Measurements from ENCODE around the gene DEGS2. TPM values are rescaled to one million over a fixed set of nuclear protein-coding genes. Genes with fewer than 3 reads are reported as not detected.
A peak's percentile ranks its signal among the peaks of the same experiment; 100 is the strongest.

Gene DEGS2
- total RNA-seq, 6 donors from 2014 or later = 2.0 to 19.9 (median 5.4) TPM

GRCh38 chr14:100172811-100173210, 13.4 kb upstream of the DEGS2 start:
- Histone ChIP-seq H3K4me3 (no peak overlapping the region), H3K36me3 (no peaks in the 10 kb centered on the region), H3K9me3 (no peaks in the 10 kb centered on the region), H3K27ac (no peak overlapping the region), H3K4me1 (no peaks in the 10 kb centered on the region), H3K27me3 (no peaks in the 10 kb centered on the region)
- ATAC-seq (ENCODE audit: low FRiP score in 2 of 2) (no peak), DNase-seq (no peak)
- WGBS, 2 donors = 87 to 91% methylated on average over 5 of the region's 5 CpGs
- no peak for TF ChIP-seq POLR2A (IDR thresholded peaks at IDR 0.05)
- no peak for TF ChIP-seq CTCF (IDR thresholded peaks at IDR 0.05)
- TF ChIP-seq POLR2AphosphoS5 (IDR thresholded peaks at IDR 0.05) = no peak
- TF ChIP-seq EP300 (IDR thresholded peaks at IDR 0.05) = no peak

GRCh38 chr14:100170880-100171279, 11.4 kb upstream of the DEGS2 start:
- no peak for TF ChIP-seq POLR2AphosphoS5 (IDR thresholded peaks at IDR 0.05)
- no peak for TF ChIP-seq POLR2A (IDR thresholded peaks at IDR 0.05)
- TF ChIP-seq EP300 (IDR thresholded peaks at IDR 0.05) = no peak
- TF ChIP-seq CTCF (IDR thresholded peaks at IDR 0.05) = no peak
- H3K27me3 ChIP-seq = no peaks in the 10 kb centered on the region
- H3K36me3 ChIP-seq = no peaks in the 10 kb centered on the region
- ATAC-seq (ENCODE audit: low FRiP score in 2 of 2) (no peak), DNase-seq (no peak)
- H3K4me3 ChIP-seq = no peak overlapping the region
- 97 to 98% methylated on average over 2 of the region's 2 CpGs for WGBS, 2 donors
- no peak overlapping the region for H3K27ac ChIP-seq
- H3K4me1 ChIP-seq = peaks cover 7 to 11% (median 10%) of the 10 kb centered on the region in 4 donors
- no peaks in the 10 kb centered on the region for H3K9me3 ChIP-seq

- TF ChIP-seq CTCF (IDR thresholded peaks at IDR 0.05) (no peak), EP300 (IDR thresholded peaks at IDR 0.05) (no peak), POLR2A (IDR thresholded peaks at IDR 0.05) (no peak), POLR2AphosphoS5 (IDR thresholded peaks at IDR 0.05) (no peak)
Observed at GRCh38 chr14:100168506-100168905, 9.1 kb upstream of the DEGS2 start.

GRCh38 chr14:100165831-100166440, 6.5 kb upstream of the DEGS2 start:
- no CpG with 5 or more reads among the region's 16 CpGs for WGBS, 2 donors
- ATAC-seq (ENCODE audit: low FRiP score in 2 of 2) = peak in 1 of 2 donors; percentile 3

More at GRCh38 chr14:100168506-100168905, 9.1 kb upstream of the DEGS2 start:
- Histone ChIP-seq H3K4me3 (no peak overlapping the region), H3K27ac (no peak overlapping the region), H3K9me3 (no peaks in the 10 kb centered on the region), H3K27me3 (no peaks in the 10 kb centered on the region), H3K4me1 (peaks cover 7 to 11% (median 10%) of the 10 kb centered on the region in 4 donors), H3K36me3 (no peaks in the 10 kb centered on the region)
- 50 to 82% methylated on average over 1 of the region's 1 CpG for WGBS, 2 donors
- no peak for DNase-seq
- no peak for ATAC-seq (ENCODE audit: low FRiP score in 2 of 2)

More at GRCh38 chr14:100165831-100166440, 6.5 kb upstream of the DEGS2 start:
- no peak overlapping the region for H3K27ac ChIP-seq
- peaks cover 7 to 11% (median 10%) of the 10 kb centered on the region in 4 donors for H3K4me1 ChIP-seq
- peak overlapping the region in 3 of 4 donors; percentile 24 to 41 (median 40) for H3K4me3 ChIP-seq
- no peaks in the 10 kb centered on the region for H3K27me3 ChIP-seq
- H3K9me3 ChIP-seq = no peaks in the 10 kb centered on the region
- no peak for DNase-seq
- no peaks in the 10 kb centered on the region for H3K36me3 ChIP-seq
- TF ChIP-seq CTCF (IDR thresholded peaks at IDR 0.05) (no peak), POLR2AphosphoS5 (IDR thresholded peaks at IDR 0.05) (no peak), EP300 (IDR thresholded peaks at IDR 0.05) (no peak), POLR2A (IDR thresholded peaks at IDR 0.05) (no peak)

Measured in upper lobe of left lung (tissue), 6 donors.